Measurements from ENCODE around the gene DTHD1. TPM values are rescaled to one million over a fixed set of nuclear protein-coding genes. Genes with fewer than 3 reads are reported as not detected.

DTHD1 gene
- total RNA-seq, 1 donor from 2014 or later = not detected

DNA sequence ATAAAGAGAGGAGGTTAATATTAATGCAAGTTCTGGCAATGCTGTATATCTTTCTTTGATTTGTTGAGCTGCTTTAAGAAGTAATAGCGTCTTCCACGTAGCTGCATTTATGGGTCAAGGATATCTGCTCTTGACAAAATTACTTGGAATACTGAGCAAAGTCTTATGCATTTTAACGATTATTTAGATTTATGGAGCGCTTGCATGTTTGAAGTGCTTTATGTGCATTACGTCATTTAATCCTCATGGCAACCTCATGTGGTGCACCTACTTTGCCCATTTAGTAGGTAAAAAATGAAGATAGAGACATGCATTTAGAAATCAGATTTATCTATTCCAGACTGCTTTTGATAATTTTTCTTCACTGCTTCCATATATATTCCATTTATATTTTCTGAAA is 46.0 kb downstream of the DTHD1 start:
- Mint-ChIP-seq H3K4me1 (ENCODE audit: low read depth, unreplicated experiment) (no peaks in the 10 kb centered on the region), H3K27me3 (ENCODE audit: low read depth, unreplicated experiment) (no peaks in the 10 kb centered on the region), H3K27ac (ENCODE audit: unreplicated experiment) (no peak overlapping the region), H3K9me3 (ENCODE audit: unreplicated experiment) (no peaks in the 10 kb centered on the region), H3K4me3 (ENCODE audit: unreplicated experiment) (no peak overlapping the region), H3K36me3 (ENCODE audit: low read depth, unreplicated experiment) (no peaks in the 10 kb centered on the region)
- Histone ChIP-seq H2AFZ (ENCODE audit: low read depth, low read length) (no peak overlapping the region), H3K9me3 (ENCODE audit: insufficient read depth, low read depth, low read length) (no peaks in the 10 kb centered on the region), H3K27me3 (ENCODE audit: insufficient read depth, low read length) (peaks cover 1% of the 10 kb centered on the region), H3K4me2 (ENCODE audit: low read length) (no peak overlapping the region), H3K4me1 (ENCODE audit: insufficient read depth, low read length) (no peaks in the 10 kb centered on the region), H3K4me3 (ENCODE audit: insufficient read depth, low read depth, low read length) (no peak overlapping the region), H3K9ac (ENCODE audit: low read length) (no peak overlapping the region), H3K36me3 (ENCODE audit: insufficient read depth, low read length) (no peaks in the 10 kb centered on the region), H3K79me2 (ENCODE audit: insufficient read depth, low read length) (no peaks in the 10 kb centered on the region), H4K20me1 (ENCODE audit: insufficient read depth, low read length) (no peaks in the 10 kb centered on the region), H3K27ac (ENCODE audit: low read depth, low read length) (no peak overlapping the region)
- FAIRE-seq (no peak), DNase-seq (ENCODE audit: low read depth) (no peak)
- TF ChIP-seq CTCF (IDR thresholded peaks at IDR 0.05; ENCODE audit: insufficient read depth, low read depth, low read length) = no peak
- no peak for TF ChIP-seq EZH2 (IDR thresholded peaks at IDR 0.05; ENCODE audit: insufficient read depth, low read length)

GRCh38 chr4:36328130-36328529 is 46.7 kb downstream of the DTHD1 start:
- H3K79me2 ChIP-seq (ENCODE audit: insufficient read depth, low read length) = no peaks in the 10 kb centered on the region

More at GRCh38 chr4:36328130-36328529, 46.7 kb downstream of the DTHD1 start:
- TF ChIP-seq CTCF (IDR thresholded peaks at IDR 0.05; ENCODE audit: insufficient read depth, low read depth, low read length) (no peak), EZH2 (IDR thresholded peaks at IDR 0.05; ENCODE audit: insufficient read depth, low read length) (no peak)
- no peak for FAIRE-seq
- Mint-ChIP-seq H3K36me3 (ENCODE audit: low read depth, unreplicated experiment) (no peaks in the 10 kb centered on the region), H3K27ac (ENCODE audit: unreplicated experiment) (no peak overlapping the region), H3K4me1 (ENCODE audit: low read depth, unreplicated experiment) (no peaks in the 10 kb centered on the region), H3K4me3 (ENCODE audit: unreplicated experiment) (no peak overlapping the region), H3K9me3 (ENCODE audit: unreplicated experiment) (no peaks in the 10 kb centered on the region), H3K27me3 (ENCODE audit: low read depth, unreplicated experiment) (no peaks in the 10 kb centered on the region)
- no peak for DNase-seq (ENCODE audit: low read depth)
- H3K4me3 ChIP-seq (ENCODE audit: insufficient read depth, low read depth, low read length) = no peak overlapping the region
- H3K36me3 ChIP-seq (ENCODE audit: insufficient read depth, low read length) = no peaks in the 10 kb centered on the region
- no peak overlapping the region for H3K4me2 ChIP-seq (ENCODE audit: low read length)
- no peaks in the 10 kb centered on the region for H3K9me3 ChIP-seq (ENCODE audit: insufficient read depth, low read depth, low read length)
- no peaks in the 10 kb centered on the region for H4K20me1 ChIP-seq (ENCODE audit: insufficient read depth, low read length)
- no peak overlapping the region for H3K9ac ChIP-seq (ENCODE audit: low read length)
- H3K27ac ChIP-seq (ENCODE audit: low read depth, low read length) = no peak overlapping the region
- H2AFZ ChIP-seq (ENCODE audit: low read depth, low read length) = no peak overlapping the region
- peaks cover 3% of the 10 kb centered on the region for H3K4me1 ChIP-seq (ENCODE audit: insufficient read depth, low read length)
- no peaks in the 10 kb centered on the region for H3K27me3 ChIP-seq (ENCODE audit: insufficient read depth, low read length)

Data from astrocyte (in vitro differentiated cells and primary cell).